CD8-positive, alpha-beta memory T cell (primary cell): ENCODE data around the gene OR2V2. TPM values are rescaled to one million over a fixed set of nuclear protein-coding genes. Genes with fewer than 3 reads are reported as not detected.

ENCODE experiments used
- CTCF ChIA-PET: fragments of 350-600 bp; sonication (Branson Sonifier 250); formaldehyde crosslinking; loops from one replicate; lab custom pipeline; 2021; ENCODE audit warnings: antibody characterized with exemption; lab: Charles Lee
- POLR2A ChIA-PET: fragments of 350-600 bp; sonication (Branson Sonifier 250); formaldehyde crosslinking; loops from one replicate; lab custom pipeline; 2021; ENCODE audit warnings: antibody characterized with exemption; lab: Charles Lee
- DNase-seq, 5 donors: peaks; one replicate each; pipeline versions ENCODE4 v3.0.0 to v3.0.0-alpha.2; 2020 to 2022; ENCODE audit warnings: mixed read lengths in 1 of 5
- H3K27ac ChIP-seq: one replicate; pipeline ENCODE4 v1.7.0; 2013; ENCODE audit warnings: low read depth, mild to moderate bottlenecking, low read length, moderate library complexity
- H3K27me3 ChIP-seq: 2 replicates; pipeline ENCODE4 v1.7.0; 2013; ENCODE audit warnings: low read length, mild to moderate bottlenecking; ENCODE audit not compliant: insufficient read depth, poor library complexity, severe bottlenecking
- H3K36me3 ChIP-seq: 2 replicates; pipeline ENCODE4 v1.7.0; 2013; ENCODE audit warnings: mild to moderate bottlenecking, low read length, moderate library complexity; ENCODE audit not compliant: insufficient read depth
- H3K4me1 ChIP-seq: 2 replicates; pipeline ENCODE4 v1.7.0; 2013; ENCODE audit warnings: mild to moderate bottlenecking, low read length, moderate library complexity; ENCODE audit not compliant: insufficient read depth
- H3K4me3 ChIP-seq: 2 replicates; pipeline ENCODE4 v1.7.0; 2013; ENCODE audit warnings: mild to moderate bottlenecking, low read length
- H3K9me3 ChIP-seq: 2 replicates; pipeline ENCODE4 v1.7.0; 2013; ENCODE audit warnings: mild to moderate bottlenecking, low read length
- H3K27ac Mint-ChIP-seq, 8 donors: one replicate each; pipeline ENCODE4 v1.8.0; 2020 to 2021; ENCODE audit warnings: mixed read lengths in 8 of 8, mild to moderate bottlenecking in 6 of 8, inconsistent platforms in 3 of 8, moderate library complexity in 3 of 8
- H3K27me3 Mint-ChIP-seq, 2 donors: one replicate each; pipeline ENCODE4 v1.8.0; 2020 to 2021; ENCODE audit warnings: mixed read lengths in 2 of 2, mild to moderate bottlenecking in 1 of 2, moderate library complexity in 1 of 2
- H3K36me3 Mint-ChIP-seq, 3 donors: one replicate each; pipeline ENCODE4 v1.8.0; 2020 to 2021; ENCODE audit warnings: mixed read lengths in 3 of 3, inconsistent platforms in 1 of 3, mild to moderate bottlenecking in 1 of 3
- H3K4me1 Mint-ChIP-seq, 3 donors: one replicate each; pipeline ENCODE4 v1.8.0; 2020 to 2021; ENCODE audit warnings: mixed read lengths in 3 of 3, inconsistent platforms in 1 of 3, mild to moderate bottlenecking in 1 of 3
- H3K4me3 Mint-ChIP-seq, 7 donors: one replicate each; pipeline ENCODE4 v1.8.0; 2020 to 2021; ENCODE audit warnings: mixed read lengths in 7 of 7, mild to moderate bottlenecking in 6 of 7, moderate library complexity in 4 of 7, inconsistent platforms in 2 of 7
- H3K9me3 Mint-ChIP-seq, 5 donors: one replicate each; pipeline ENCODE4 v1.8.0; 2020 to 2022; ENCODE audit warnings: mixed read lengths in 5 of 5, mild to moderate bottlenecking in 3 of 5, moderate library complexity in 2 of 5, inconsistent platforms in 1 of 5
- polyA plus RNA-seq: library from polyadenylated mRNA; unstranded; fragments of 300-500 nt; fragmentation: Illumina TruSeq; gene quantifications from one replicate; pipeline ENCODE4 v1.2.3, GENCODE V29; 2021
- total RNA-seq, 2 experiments: library from RNA; stranded (reverse); gene quantifications; one replicate each; pipeline ENCODE4 v1.2.3, GENCODE V29; 2021

The OR2V2 gene
- total and polyA plus RNA-seq, 3 experiments from 2014 or later, result not detected

DNA sequence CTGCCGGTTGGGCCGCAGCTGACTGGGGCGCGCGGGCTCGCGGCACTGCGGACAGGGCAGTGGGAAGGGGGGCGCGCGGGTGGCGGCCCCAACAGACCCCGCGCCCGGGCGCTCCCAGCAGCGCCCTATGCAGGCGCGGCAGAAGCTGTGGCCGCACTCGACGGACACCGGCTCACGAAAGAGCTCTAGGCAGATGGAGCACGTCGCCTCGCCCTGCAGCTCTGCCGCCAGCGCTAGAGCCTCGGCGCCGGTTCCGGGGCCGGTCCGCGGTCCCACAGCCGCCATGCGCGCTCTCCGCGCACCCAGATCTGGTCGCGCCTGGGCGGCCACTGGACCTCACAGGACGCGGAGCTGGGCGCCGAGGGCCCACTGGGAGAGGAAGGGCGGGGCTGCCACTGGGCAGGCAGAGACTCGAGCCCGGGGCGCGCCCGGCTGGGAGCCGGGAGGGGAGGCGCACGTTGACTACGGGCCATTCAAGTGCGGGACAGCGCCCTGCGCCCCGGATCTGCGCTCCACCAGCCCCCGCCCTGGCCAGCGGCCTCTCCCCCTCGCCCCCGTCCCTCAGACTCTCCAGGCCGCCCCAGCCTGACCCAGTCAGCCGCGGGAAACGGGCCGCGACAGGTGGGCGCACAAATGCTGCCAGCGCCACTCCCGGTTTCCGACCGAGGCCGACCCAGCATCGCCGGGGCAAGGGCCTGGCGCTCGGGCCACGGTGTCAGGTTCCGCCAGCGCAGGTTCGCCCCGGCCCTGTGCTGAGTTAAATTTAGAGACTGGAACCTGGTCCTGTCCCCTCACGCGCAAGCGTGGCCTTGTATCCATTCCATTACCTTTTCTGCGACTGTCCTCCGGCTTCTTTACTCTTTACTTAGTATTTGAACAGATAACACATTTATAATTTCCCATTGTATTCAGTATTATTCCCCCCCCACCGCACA lies 57.7 kb downstream of the OR2V2 start, which contains the start of gene TRIM7:
TSS of gene TRIM7 (minus strand) at position 371 of the 935 bp plus-strand sequence. CDS start at position 285, 86 bp downstream.
- H3K27ac ChIP-seq, result no peak within 1 kb of the TSS
- no peak for DNase-seq
- ChIA-PET POLR2A (interaction anchor here (0.7 to 8.4 kb wide), 4 partner anchors 9 to 32 kb away, joined by 3 to 168 read pairs (median 18); partner anchors contain the start of gene TRIM41), CTCF (interaction anchor here (1.0 to 14.5 kb wide), 6 partner anchors 12 to 57 kb away, joined by 3 to 164 read pairs (median 4); partner anchors contain the start of gene TRIM52)
- H3K9me3 ChIP-seq, result no peaks in the 10 kb centered on the region
- Mint-ChIP-seq H3K36me3 (peaks cover 0 to 10% (median 0%) of the 10 kb centered on the region in 3 donors), H3K27me3 (peaks cover 6 to 24% of the 10 kb centered on the region in 2 donors), H3K4me1 (peaks cover 30 to 38% (median 34%) of the 10 kb centered on the region in 3 donors), H3K4me3 (peak within 1 kb of the TSS; percentile 87 to 98 (median 92)), H3K27ac (peak within 1 kb of the TSS; percentile 42 to 98 (median 94)), H3K9me3 (peaks cover 0 to 9% (median 4%) of the 10 kb centered on the region in 5 donors)
- H3K36me3 ChIP-seq, result no peaks in the 10 kb centered on the region
- peaks cover 25% of the 10 kb centered on the region for H3K4me1 ChIP-seq
- H3K27me3 ChIP-seq, result no peaks in the 10 kb centered on the region
- H3K4me3 ChIP-seq, result peak within 1 kb of the TSS; percentile 69

DNA sequence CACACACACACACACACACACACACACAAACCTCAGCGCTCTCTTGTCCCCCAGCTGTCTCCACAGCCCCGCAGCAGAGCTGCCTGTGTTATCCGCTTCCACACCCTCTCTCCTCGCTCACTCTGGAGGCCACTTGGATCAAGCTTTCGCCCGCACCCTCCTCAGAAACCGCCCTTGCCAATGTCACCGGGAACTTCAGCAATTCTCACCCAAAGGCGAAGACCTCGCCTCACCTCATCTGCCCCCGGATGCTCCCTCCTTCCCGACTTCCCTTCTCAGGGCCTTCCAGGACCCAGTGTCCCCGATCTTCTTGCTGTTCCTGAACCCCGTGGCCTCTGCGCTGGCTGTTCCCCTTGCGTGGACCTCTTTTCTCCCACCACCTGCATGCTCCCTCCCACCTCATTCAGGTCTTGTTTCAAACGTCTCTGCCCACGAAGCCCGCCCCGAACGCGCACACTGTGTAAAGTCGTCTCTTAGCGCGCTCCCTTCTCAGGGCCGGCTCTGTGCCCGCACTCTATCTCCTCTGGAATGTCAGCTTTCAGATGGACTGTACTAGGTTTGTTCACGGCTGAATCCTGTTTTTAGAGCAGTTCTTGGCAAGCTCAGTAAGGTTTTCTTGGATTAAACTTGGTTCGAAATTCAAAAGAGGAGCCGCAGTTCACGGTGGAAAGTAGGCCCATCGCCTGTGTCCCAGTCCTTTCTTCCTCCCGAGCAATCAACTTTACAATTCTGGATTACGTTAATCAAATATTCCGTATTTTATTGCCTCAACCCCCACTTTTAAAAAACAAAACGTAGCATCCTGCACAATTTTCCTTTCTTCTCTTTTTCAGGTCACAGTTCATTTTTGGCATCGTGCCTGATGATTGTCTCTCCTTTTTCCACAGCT lies 58.6 kb downstream of the OR2V2 start:
- peak overlapping the region; percentile 69 for H3K4me3 ChIP-seq
- peak in 1 of 5 donors; percentile 51 for DNase-seq
- no peaks in the 10 kb centered on the region for H3K36me3 ChIP-seq
- H3K27ac ChIP-seq, result no peak overlapping the region
- CTCF ChIA-PET, result interaction anchor here (1.5 to 14.5 kb wide), 6 partner anchors 11 to 376 kb away, joined by 4 to 164 read pairs (median 16); partner anchors contain the start of genes TRIM41 and TRIM52
- Mint-ChIP-seq H3K36me3 (peaks cover 0 to 10% (median 0%) of the 10 kb centered on the region in 3 donors), H3K9me3 (peaks cover 0 to 9% (median 4%) of the 10 kb centered on the region in 5 donors), H3K4me3 (peak overlapping the region; percentile 86 to 98 (median 91)), H3K4me1 (peaks cover 30 to 38% (median 34%) of the 10 kb centered on the region in 3 donors), H3K27ac (peak overlapping the region; percentile 84 to 98 (median 94)), H3K27me3 (peaks cover 6 to 24% of the 10 kb centered on the region in 2 donors)
- H3K9me3 ChIP-seq, result no peaks in the 10 kb centered on the region
- no peaks in the 10 kb centered on the region for H3K27me3 ChIP-seq
- H3K4me1 ChIP-seq, result peaks cover 28% of the 10 kb centered on the region
- POLR2A ChIA-PET, result interaction anchor here (0.5 to 8.4 kb wide), 6 partner anchors 11 to 55 kb away, joined by 3 to 168 read pairs (median 16); partner anchors contain the start of genes TRIM41 and TRIM52

GRCh38 chr5:181207214-181207959 lies 60.0 kb downstream of the OR2V2 start:
- Histone ChIP-seq H3K27me3 (no peaks in the 10 kb centered on the region), H3K9me3 (no peaks in the 10 kb centered on the region), H3K4me3 (peak overlapping the region; percentile 69), H3K27ac (peak overlapping the region; percentile 24), H3K36me3 (no peaks in the 10 kb centered on the region), H3K4me1 (peaks cover 28% of the 10 kb centered on the region)
- ChIA-PET POLR2A (interaction anchor here (0.6 to 8.4 kb wide), 9 partner anchors 9 to 617 kb away, joined by 3 to 168 read pairs (median 12); partner anchors contain the start of genes RACK1, TRIM41 and TRIM52), CTCF (interaction anchor here (0.7 to 14.5 kb wide), 12 partner anchors 9 to 377 kb away, joined by 3 to 164 read pairs (median 4); partner anchors contain the start of genes TRIM41 and TRIM52)
- Mint-ChIP-seq H3K27me3 (peaks cover 6 to 24% of the 10 kb centered on the region in 2 donors), H3K27ac (peak overlapping the region; percentile 84 to 98 (median 94)), H3K9me3 (peaks cover 0 to 9% (median 4%) of the 10 kb centered on the region in 5 donors), H3K36me3 (peaks cover 0 to 10% (median 0%) of the 10 kb centered on the region in 3 donors), H3K4me1 (peaks cover 30 to 38% (median 36%) of the 10 kb centered on the region in 3 donors), H3K4me3 (peak overlapping the region; percentile 86 to 98 (median 91))
- DNase-seq, result peak; percentile 49 to 80 (median 77)

DNA sequence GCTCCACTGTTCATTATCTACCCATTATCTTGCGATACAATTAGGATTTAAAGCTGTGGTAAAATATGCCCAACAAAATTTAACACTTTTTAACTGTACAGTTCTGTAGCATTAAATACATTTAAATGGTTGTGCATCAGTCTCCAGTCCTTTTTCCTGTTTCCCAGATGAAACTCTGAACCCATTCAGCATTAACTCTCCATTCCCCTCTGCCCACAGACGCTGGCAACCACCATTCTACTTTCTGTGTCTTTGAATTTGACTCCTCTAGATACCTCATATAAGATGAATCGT lies 60.5 kb downstream of the OR2V2 start:
- peaks cover 30 to 38% (median 36%) of the 10 kb centered on the region in 3 donors for H3K4me1 Mint-ChIP-seq

More for the DNA sequence above, 60.5 kb downstream of the OR2V2 start:
- H3K4me3 ChIP-seq, result no peak overlapping the region
- Mint-ChIP-seq H3K9me3 (peaks cover 0 to 9% (median 4%) of the 10 kb centered on the region in 5 donors), H3K27me3 (peaks cover 6 to 24% of the 10 kb centered on the region in 2 donors), H3K36me3 (peaks cover 0 to 10% (median under 1%) of the 10 kb centered on the region in 3 donors), H3K4me3 (peak overlapping the region; percentile 86 to 98 (median 91)), H3K27ac (peak overlapping the region in 7 of 8 donors; percentile 43 to 98 (median 93))
- POLR2A ChIA-PET, result interaction anchor here (1.0 to 8.4 kb wide), 7 partner anchors 9 to 53 kb away, joined by 3 to 168 read pairs (median 13); partner anchors contain the start of genes RACK1, TRIM41 and TRIM52
- CTCF ChIA-PET, result interaction anchor here (1.0 to 14.5 kb wide), 9 partner anchors 9 to 378 kb away, joined by 3 to 164 read pairs (median 13); partner anchors contain the start of genes TRIM41 and TRIM52
- no peak for DNase-seq
- H3K36me3 ChIP-seq, result no peaks in the 10 kb centered on the region
- H3K9me3 ChIP-seq, result no peaks in the 10 kb centered on the region
- H3K27ac ChIP-seq, result peak overlapping the region; percentile 24
- H3K27me3 ChIP-seq, result no peaks in the 10 kb centered on the region
- H3K4me1 ChIP-seq, result peaks cover 28% of the 10 kb centered on the region

Other genes starting within 250 kb of the OR2V2 start
- gene BTNL8, start 248.4 kb upstream of the OR2V2 start, total RNA-seq, result under 1 TPM in 1 of 2 experiments, not detected in 1; 0.13 TPM
- gene BTNL8, start 248.4 kb upstream of the OR2V2 start, polyA plus RNA-seq, result not detected
- not detected for gene BTNL3, start 158.7 kb upstream of the OR2V2 start, total RNA-seq
- gene BTNL3, start 158.7 kb upstream of the OR2V2 start, polyA plus RNA-seq, result not detected
- gene BTNL9, start 107.3 kb upstream of the OR2V2 start, total RNA-seq, result not detected
- gene BTNL9, start 107.3 kb upstream of the OR2V2 start, polyA plus RNA-seq, result not detected
- gene OR2V1, start 16.4 kb upstream of the OR2V2 start, total RNA-seq, result not detected
- not detected for gene OR2V1, start 16.4 kb upstream of the OR2V2 start, polyA plus RNA-seq
- 1 to 10 TPM; 2.2 to 2.3 TPM for gene TRIM7, start 57.6 kb downstream of the OR2V2 start, total RNA-seq
- gene TRIM7, start 57.6 kb downstream of the OR2V2 start, polyA plus RNA-seq, result 0.74 TPM
- 10 to 100 TPM; 35.2 to 42.7 TPM for gene TRIM41, start 75.7 kb downstream of the OR2V2 start, total RNA-seq
- 2.2 TPM for gene TRIM41, start 75.7 kb downstream of the OR2V2 start, polyA plus RNA-seq
- gene RACK1, start 96.3 kb downstream of the OR2V2 start, total RNA-seq, result 1,000 to 10,000 TPM; 2,341 to 2,398 TPM
- 1,821 TPM for gene RACK1, start 96.3 kb downstream of the OR2V2 start, polyA plus RNA-seq
- gene TRIM52, start 113.6 kb downstream of the OR2V2 start, total RNA-seq, result 10 to 100 TPM; 14.1 to 17.1 TPM
- 46.3 TPM for gene TRIM52, start 113.6 kb downstream of the OR2V2 start, polyA plus RNA-seq
- not detected for gene OR4F3, start 219.7 kb downstream of the OR2V2 start, total RNA-seq
- gene OR4F3, start 219.7 kb downstream of the OR2V2 start, polyA plus RNA-seq, result not detected